Loucy (cell line): ENCODE data around the gene FPR3.

Experiments used
- H2AFZ ChIP-seq: fragments of 200-600 bp; sonication (generic); 2 replicates; pipeline ENCODE4 v1.6.0; 2016; ENCODE audit warnings: antibody characterized with exemption, mild to moderate bottlenecking, low read length, moderate library complexity
- H3F3A ChIP-seq: fragments of 200-600 bp; 2 replicates; pipeline ENCODE4 v1.6.0; 2016; ENCODE audit warnings: antibody characterized with exemption, low read depth, mild to moderate bottlenecking
- H3K27me3 ChIP-seq: fragments of 200-600 bp; sonication (generic); 2 replicates; pipeline ENCODE4 v1.6.1; 2014; ENCODE audit warnings: low read length, mild to moderate bottlenecking; ENCODE audit not compliant: insufficient read depth, poor library complexity, severe bottlenecking
- H3K36me3 ChIP-seq: fragments of 200-600 bp; sonication (generic); 2 replicates; pipeline ENCODE4 v1.6.1; 2016; ENCODE audit warnings: low read length; ENCODE audit not compliant: insufficient read depth
- H3K4me1 ChIP-seq: fragments of 200-600 bp; sonication (generic); 2 replicates; pipeline ENCODE4 v1.5.1; 2014; ENCODE audit warnings: low read length, mild to moderate bottlenecking; ENCODE audit not compliant: insufficient read depth, poor library complexity, severe bottlenecking
- H3K4me2 ChIP-seq: fragments of 200-600 bp; sonication (generic); 2 replicates; pipeline ENCODE4 v1.6.0; 2014; ENCODE audit warnings: antibody characterized with exemption, low read length, low read depth, mild to moderate bottlenecking; ENCODE audit not compliant: poor library complexity, severe bottlenecking
- H3K4me3 ChIP-seq: fragments of 200-600 bp; sonication (generic); 2 replicates; pipeline ENCODE4 v1.5.1; 2014; ENCODE audit warnings: low read length, mild to moderate bottlenecking, mixed read lengths; ENCODE audit not compliant: poor library complexity, severe bottlenecking
- H3K79me2 ChIP-seq: fragments of 200-600 bp; sonication (generic); 2 replicates; pipeline ENCODE4 v1.6.1; 2014; ENCODE audit warnings: low read length; ENCODE audit not compliant: insufficient read depth
- H3K9ac ChIP-seq: fragments of 200-600 bp; sonication (generic); 2 replicates; pipeline ENCODE4 v1.6.0; 2014; ENCODE audit warnings: mild to moderate bottlenecking, low read depth, low read length, moderate library complexity; ENCODE audit not compliant: poor library complexity, severe bottlenecking
- H3K9me2 ChIP-seq: fragments of 200-600 bp; sonication (generic); replicated peaks from 2 replicates; pipeline ENCODE4 v1.6.1; 2016; ENCODE audit warnings: low read depth, low read length, mixed read lengths
- H3K9me3 ChIP-seq: fragments of 200-600 bp; sonication (generic); 2 replicates; pipeline ENCODE4 v1.6.1; 2014; ENCODE audit warnings: mild to moderate bottlenecking, antibody characterized with exemption, low read length, low read depth; ENCODE audit not compliant: insufficient read depth
- H4K20me1 ChIP-seq: fragments of 200-600 bp; sonication (generic); 2 replicates; pipeline ENCODE4 v1.6.0; 2014; ENCODE audit warnings: antibody characterized with exemption, low read length, mild to moderate bottlenecking; ENCODE audit not compliant: insufficient read depth, poor library complexity, severe bottlenecking
- CTCF ChIP-seq: fragments of 200-600 bp; sonication (generic); conservative IDR thresholded peaks from 2 replicates; pipeline ENCODE4 v1.5.1; 2014; ENCODE audit warnings: mild to moderate bottlenecking, antibody characterized with exemption, low read length
- EZH2phosphoT487 ChIP-seq: fragments of 200-600 bp; IDR thresholded peaks from 2 replicates; pipeline ENCODE4 v1.6.1; 2018; ENCODE audit warnings: antibody characterized with exemption, mild to moderate bottlenecking, moderate library complexity, borderline replicate concordance

The FPR3 gene

GRCh38 chr19:51793994-51794393 is 963 bp upstream of the FPR3 start:
- no peaks in the 10 kb centered on the region for H3K27me3 ChIP-seq
- peaks cover 4% of the 10 kb centered on the region; the same call in 1 of the 2 replicates for H3K9me3 ChIP-seq
- no peaks in the 10 kb centered on the region for H3K36me3 ChIP-seq
- H3K9ac ChIP-seq = no peak overlapping the region
- no peaks in the 10 kb centered on the region for H3F3A ChIP-seq
- H2AFZ ChIP-seq = no peak overlapping the region
- H3K4me1 ChIP-seq = no peaks in the 10 kb centered on the region
- H4K20me1 ChIP-seq = no peaks in the 10 kb centered on the region
- no peak overlapping the region for H3K4me2 ChIP-seq
- no peak for TF ChIP-seq EZH2phosphoT487
- TF ChIP-seq CTCF = no peak
- no peak overlapping the region for H3K4me3 ChIP-seq
- no peaks in the 10 kb centered on the region for H3K79me2 ChIP-seq
- H3K9me2 ChIP-seq = no peaks in the 10 kb centered on the region; the same call in 1 of the 2 replicates

GRCh38 chr19:51796195-51796679 is 1.3 kb downstream of the FPR3 start:
- no peak overlapping the region for H3K4me3 ChIP-seq
- no peaks in the 10 kb centered on the region for H3K36me3 ChIP-seq
- no peaks in the 10 kb centered on the region; the same call in 1 of the 2 replicates for H3K9me2 ChIP-seq
- no peaks in the 10 kb centered on the region for H3K79me2 ChIP-seq
- TF ChIP-seq CTCF (no peak), EZH2phosphoT487 (no peak)
- no peak overlapping the region for H3K4me2 ChIP-seq
- H2AFZ ChIP-seq = no peak overlapping the region
- no peaks in the 10 kb centered on the region for H3F3A ChIP-seq
- no peaks in the 10 kb centered on the region for H3K27me3 ChIP-seq
- no peak overlapping the region for H3K9ac ChIP-seq
- peaks cover 4% of the 10 kb centered on the region; the same call in 1 of the 2 replicates for H3K9me3 ChIP-seq
- H4K20me1 ChIP-seq = no peaks in the 10 kb centered on the region
- no peaks in the 10 kb centered on the region for H3K4me1 ChIP-seq

DNA sequence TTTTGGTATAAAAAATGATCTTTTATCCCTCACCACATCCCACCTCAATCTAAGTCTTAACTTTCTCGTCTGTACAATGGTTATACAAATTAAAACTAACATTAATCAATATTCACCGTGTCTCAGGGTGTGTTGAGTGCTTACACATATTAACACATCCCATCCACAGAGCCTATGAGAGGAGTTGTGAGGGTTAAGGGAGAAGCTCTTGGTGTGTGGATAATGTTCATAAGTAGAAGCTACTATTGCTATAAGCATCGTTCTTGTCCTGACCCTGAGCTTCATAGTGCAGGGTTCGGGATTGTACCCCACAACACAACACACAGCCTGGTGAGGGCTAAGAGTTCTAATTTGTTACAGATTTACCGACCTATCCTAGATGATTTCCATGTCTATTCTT is 2.5 kb downstream of the FPR3 start:
- Histone ChIP-seq H3K4me3 (no peak overlapping the region), H3K36me3 (no peaks in the 10 kb centered on the region), H3K9ac (no peak overlapping the region), H3K9me3 (peaks cover 4% of the 10 kb centered on the region; the same call in 1 of the 2 replicates), H3K27me3 (no peaks in the 10 kb centered on the region), H3K4me1 (no peaks in the 10 kb centered on the region), H3K4me2 (no peak overlapping the region), H2AFZ (no peak overlapping the region), H4K20me1 (no peaks in the 10 kb centered on the region), H3K9me2 (no peaks in the 10 kb centered on the region; the same call in 1 of the 2 replicates), H3F3A (no peaks in the 10 kb centered on the region), H3K79me2 (no peaks in the 10 kb centered on the region)
- TF ChIP-seq EZH2phosphoT487 (no peak), CTCF (no peak)
